GM12892 (cell line): ENCODE results near the gene COL23A1.

Experiments
- DNase-seq: peaks from one replicate; pipeline ENCODE4 v3.0.0; 2011; ENCODE audit not compliant: insufficient read length
- FAIRE-seq: peaks from 2 replicates; lab custom pipeline; 2011; peaks lifted over from hg19 to GRCh38; lab: Jason Lieb, UNC
- POLR2A ChIP-seq: IDR thresholded peaks from 2 replicates; pipeline ENCODE4 v1.6.1; 2011; ENCODE audit warnings: low read depth, low read length, control low read depth
- POLR2AphosphoS5 ChIP-seq: IDR thresholded peaks from 2 replicates; pipeline ENCODE4 v1.6.1; 2011; ENCODE audit warnings: low read depth, low read length, control low read depth
- TAF1 ChIP-seq: IDR thresholded peaks from 2 replicates; pipeline ENCODE4 v1.6.1; 2011; ENCODE audit warnings: low read depth, mild to moderate bottlenecking, control low read depth, low read length, borderline replicate concordance

Gene COL23A1

DNA sequence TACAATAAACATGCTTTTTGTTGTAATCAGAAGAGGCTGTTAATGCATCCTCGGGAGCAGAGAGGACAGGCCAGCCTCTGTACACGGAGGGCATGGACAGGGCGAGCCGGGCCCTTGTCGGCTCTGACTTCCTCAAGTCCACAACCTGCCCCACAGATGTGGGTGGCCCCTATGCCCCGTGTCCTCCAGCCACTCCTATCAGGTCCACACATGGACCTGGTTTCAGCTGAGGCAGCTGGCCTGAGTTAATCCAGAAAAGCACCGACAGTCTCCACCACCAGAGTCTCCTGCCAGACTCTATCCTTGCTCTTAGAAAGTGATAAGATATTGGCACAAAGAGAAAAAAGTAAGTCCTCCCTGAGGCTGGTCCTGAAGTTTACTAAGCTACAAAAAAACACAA lies 305.2 kb downstream of the COL23A1 start:
- TF ChIP-seq POLR2AphosphoS5 (no peak), TAF1 (no peak), POLR2A (no peak)
- FAIRE-seq, result no peak

DNA sequence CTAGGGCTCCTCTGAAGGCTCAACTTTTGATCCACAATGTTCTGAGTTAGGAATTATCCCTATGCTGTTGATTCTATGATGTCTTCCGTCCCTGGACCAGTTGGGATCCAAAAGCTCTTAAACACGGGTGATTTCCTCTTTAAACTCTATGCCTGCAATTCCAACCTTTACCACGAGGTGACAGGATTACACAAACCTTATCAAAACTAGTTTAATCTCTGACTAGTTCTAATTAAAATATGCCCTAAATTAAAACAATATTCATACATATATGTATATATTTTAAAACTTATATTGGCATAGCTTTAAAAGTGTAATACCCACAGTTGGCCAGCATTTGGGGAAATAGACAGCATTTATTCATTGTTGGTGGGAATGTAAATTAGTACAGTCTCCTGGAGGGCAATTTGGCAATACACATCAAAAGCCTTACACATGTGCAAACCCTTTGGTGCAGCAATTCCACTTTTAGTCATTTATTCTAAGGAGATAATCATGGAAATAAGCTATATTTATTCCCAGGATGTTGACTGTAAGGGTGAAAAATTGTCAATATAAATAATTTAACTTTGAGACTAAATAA lies 306.0 kb downstream of the COL23A1 start:
- FAIRE-seq (no peak), DNase-seq (no peak)
- TF ChIP-seq POLR2AphosphoS5 (no peak), POLR2A (no peak), TAF1 (no peak)

More for the DNA sequence above, 305.2 kb downstream of the COL23A1 start:
- no peak for DNase-seq

DNA sequence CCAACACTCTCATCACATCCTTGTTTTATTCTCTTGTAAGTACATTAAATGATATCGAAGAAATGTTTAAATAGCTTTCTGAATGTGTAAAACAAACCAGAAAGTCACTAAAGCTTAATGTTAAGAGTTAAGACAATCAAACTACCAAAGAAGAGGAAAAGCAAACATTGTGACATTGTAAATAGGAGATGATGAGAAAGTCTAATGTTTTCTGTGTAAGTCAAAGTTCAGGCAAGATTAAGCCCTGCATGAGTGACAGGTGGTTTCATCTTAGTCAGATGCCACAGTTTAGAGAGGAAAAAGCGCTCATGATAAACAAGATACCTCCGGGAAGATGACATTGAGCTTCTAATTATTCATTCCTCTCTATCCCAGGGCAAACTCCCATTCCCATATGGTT lies 306.7 kb downstream of the COL23A1 start:
- FAIRE-seq (no peak), DNase-seq (no peak)
- TF ChIP-seq POLR2AphosphoS5, result no peak
- no peak for TF ChIP-seq TAF1
- TF ChIP-seq POLR2A, result no peak

DNA sequence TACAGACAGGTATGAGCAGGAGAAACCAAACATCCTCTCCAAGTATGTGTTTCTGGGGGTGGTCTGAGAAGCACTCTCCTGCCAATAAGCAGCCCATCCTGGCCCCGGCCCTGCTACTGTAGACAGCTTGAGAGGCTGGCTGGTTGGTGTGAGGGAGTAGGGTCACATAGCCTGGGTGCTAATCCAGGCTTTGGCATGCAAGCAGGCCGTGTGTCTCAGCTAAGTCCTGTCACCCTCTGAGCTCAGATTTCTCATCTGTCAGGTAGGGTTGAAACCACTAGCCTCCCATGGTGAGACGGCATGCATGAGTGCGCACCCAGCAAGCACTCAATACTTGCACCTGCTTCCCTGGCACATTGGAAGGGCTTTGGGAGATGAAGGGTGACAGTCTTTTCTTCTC lies 307.8 kb downstream of the COL23A1 start:
- no peak for FAIRE-seq
- TF ChIP-seq POLR2A (no peak), TAF1 (no peak)
- no peak for DNase-seq

DNA sequence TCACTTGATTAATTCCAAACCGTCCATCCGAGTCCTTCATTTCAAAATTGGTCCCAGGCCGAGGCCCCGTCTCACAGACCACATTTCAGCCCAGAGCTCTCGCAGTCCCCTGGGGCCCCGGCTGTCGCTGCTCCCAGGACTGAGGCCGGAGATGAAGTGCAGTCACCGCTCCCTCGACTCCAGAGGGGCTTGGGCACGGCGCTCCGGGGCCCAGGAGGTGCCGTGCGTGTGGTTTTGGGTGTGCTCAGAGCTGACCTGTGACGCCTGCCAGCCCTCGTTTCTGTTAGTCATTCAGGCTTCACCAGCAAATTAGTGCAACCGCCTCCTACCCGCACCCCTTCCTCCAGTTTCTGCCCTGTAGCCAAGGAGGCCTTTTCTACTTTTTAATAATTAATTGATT lies 308.9 kb downstream of the COL23A1 start:
- TF ChIP-seq POLR2AphosphoS5, result no peak
- TF ChIP-seq TAF1, result no peak
- no peak for TF ChIP-seq POLR2A
- no peak for DNase-seq
- no peak for FAIRE-seq

DNA sequence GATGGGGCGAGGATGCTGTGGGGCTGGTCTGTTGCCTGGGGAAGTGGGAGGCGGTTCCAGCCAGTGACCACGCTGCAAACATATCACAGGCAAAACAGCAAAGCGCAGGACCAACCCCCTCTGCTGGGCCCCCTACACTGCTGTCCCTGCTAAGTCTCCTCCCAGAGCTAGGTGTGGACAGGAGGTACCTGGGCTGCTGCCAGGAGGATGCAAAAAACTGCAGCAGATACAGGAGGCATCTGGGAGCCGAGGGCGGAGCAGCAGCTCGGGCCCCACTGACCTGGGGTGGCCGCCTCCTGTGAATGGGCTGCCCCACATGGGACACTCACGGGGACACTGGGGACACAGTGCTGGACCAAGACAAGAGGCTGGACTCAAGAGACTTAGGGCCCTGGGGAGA lies 309.6 kb downstream of the COL23A1 start:
- DNase-seq (no peak), FAIRE-seq (no peak)
- TF ChIP-seq TAF1, result no peak
- no peak for TF ChIP-seq POLR2A
- TF ChIP-seq POLR2AphosphoS5, result no peak

DNA sequence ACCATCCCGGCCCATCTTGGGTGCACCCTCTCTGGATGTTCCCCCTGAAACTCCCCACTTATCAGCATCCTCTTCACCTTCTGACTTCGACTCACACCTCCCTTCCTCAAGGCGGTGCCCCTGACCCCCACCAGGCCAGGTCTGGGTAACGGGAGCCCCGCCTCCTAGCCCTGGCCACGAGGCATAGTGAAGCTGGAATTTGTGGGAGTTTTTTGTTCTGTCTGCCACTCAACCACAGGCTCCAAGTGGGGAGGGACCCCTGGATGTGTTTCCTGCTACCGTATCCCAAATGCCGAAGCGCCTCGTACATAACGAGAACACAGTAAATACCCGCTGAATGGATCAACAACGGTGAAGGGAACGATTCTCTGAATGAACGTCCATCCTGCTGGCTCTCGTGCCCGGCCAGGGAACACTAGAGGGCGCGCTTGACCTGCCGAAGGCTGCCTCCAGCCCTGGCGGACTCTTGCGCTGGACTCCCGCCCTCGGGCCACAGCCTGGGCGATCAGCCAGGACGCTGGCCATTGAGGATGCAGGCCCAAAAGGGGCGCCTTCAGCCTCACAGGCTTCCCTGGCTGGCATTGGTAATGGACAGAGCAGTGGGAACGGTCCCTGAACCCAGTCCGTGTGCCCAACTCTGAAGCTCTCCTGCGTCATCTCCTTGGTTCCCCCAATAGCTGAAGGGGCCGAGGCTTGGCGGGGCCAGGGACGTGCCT lies 310.3 kb downstream of the COL23A1 start:
- no peak for TF ChIP-seq TAF1
- TF ChIP-seq POLR2A, result no peak
- TF ChIP-seq POLR2AphosphoS5, result no peak
- peak; percentile 88 for DNase-seq
- peak; percentile 96 for FAIRE-seq

DNA sequence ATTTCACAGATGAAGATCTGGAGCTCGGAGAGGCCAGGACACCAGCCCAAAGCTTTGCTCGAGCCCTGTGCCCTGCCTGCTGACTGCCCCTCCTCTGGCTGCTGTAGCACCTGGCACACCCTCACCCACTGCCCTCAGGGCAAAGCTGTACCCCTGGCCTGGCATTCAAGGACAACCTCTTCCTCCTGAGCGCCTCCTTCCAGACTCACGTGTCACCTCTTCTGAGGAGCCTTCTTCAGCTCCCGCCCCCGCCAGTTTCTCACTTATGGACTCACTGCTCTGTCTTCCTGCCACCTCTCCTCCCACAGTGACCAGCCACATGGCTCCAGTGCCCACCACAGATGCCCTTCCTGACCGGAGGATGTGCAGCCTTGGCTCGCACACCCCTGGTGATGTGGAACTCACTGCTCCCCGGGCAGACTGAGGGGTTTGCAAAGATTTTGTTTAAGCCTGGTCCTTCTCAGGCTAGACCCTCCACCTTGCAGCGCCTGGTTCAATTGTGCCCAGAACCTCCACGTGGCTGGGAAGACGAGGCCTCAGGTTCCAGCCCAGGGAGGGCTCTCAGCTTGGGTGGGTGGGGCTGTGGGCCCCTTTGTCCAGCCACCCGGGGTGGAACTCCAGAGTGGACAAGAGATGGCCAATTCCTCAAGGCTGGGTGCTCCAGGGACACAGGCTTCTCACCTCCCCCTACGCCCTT lies 311.0 kb downstream of the COL23A1 start:
- no peak for DNase-seq
- TF ChIP-seq TAF1 (no peak), POLR2AphosphoS5 (no peak), POLR2A (no peak)
- FAIRE-seq, result no peak

DNA sequence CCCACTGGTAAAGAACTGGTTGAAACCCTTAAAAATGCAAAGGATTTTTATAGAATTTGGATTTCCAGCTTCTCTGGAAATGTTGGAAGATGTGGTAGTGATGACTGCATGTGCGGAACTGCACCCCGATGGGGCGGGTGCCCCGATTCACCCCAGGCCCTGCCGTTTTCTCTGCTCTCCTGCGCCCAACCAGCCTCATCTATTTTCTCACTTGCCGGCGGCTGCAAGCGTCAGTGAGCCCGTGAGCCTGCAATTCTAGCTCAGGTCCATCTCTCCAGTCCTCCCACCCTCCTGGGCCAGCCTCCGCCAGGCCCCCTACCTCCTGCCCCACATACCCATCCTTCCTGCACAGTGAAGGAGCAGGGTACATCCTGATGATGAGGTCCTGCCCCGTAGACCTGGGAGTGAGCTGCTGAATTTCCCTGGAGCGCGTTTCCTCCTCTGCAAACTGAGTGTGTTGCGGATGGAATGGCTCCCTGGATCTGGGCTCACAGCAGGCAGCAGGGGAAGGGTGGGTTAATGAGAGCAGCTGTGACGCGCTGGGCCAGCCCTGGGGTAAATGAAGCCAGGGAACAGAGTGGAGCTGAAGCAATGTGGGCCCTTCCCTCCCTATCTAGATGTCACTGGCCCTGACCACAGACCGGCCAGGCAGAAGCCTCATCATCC lies 311.7 kb downstream of the COL23A1 start:
- no peak for DNase-seq
- TF ChIP-seq POLR2AphosphoS5 (no peak), TAF1 (no peak), POLR2A (no peak)
- no peak for FAIRE-seq

DNA sequence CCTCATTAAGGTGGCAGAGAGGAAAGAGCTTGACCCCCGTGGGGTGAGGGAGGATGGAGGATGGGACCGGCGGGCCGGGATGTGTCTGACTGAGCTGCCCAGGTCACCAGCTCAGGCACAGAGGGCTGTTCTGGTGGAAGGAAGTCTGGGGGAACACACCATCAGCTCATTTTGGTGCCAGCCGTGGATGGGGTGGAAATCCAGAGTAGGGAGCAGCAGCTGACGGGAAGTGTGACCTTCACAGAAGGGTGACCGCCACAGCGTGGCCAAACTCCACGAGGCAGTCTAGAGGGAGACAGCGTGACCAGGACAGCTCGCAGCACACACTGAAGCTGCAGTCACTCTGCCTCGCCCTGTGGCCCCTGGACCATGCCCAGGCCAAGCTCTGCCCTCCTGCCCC lies 312.3 kb downstream of the COL23A1 start:
- TF ChIP-seq TAF1 (no peak), POLR2A (no peak), POLR2AphosphoS5 (no peak)
- DNase-seq (no peak), FAIRE-seq (no peak)

DNA sequence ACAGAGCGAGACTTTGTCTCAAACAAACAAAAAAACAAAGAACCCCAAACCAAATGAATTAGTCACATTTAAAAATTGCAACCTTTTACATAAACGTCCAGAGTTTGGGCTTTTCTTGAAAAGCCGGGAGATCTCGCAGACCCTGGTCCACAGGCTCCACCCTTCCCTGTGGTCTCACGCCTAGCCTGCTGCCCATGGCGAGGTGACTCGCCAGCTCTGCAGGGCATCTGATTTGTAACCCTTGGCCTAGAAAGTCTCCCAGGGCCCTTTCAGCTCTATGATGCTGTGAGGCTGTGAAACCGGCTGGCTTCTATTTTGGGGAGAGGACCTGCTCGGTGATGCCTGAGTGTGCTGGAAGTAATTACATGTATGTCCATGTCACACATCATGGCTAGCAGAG lies 312.8 kb downstream of the COL23A1 start:
- FAIRE-seq, result no peak
- no peak for TF ChIP-seq TAF1
- no peak for TF ChIP-seq POLR2AphosphoS5
- no peak for TF ChIP-seq POLR2A
- DNase-seq, result no peak
